ENCODE data around the gene THSD4. TPM values are rescaled to one million over a fixed set of nuclear protein-coding genes. Genes with fewer than 3 reads are reported as not detected.

Gene THSD4
- total RNA-seq, 2 donors from 2014 or later = 71.2 to 150 TPM

DNA sequence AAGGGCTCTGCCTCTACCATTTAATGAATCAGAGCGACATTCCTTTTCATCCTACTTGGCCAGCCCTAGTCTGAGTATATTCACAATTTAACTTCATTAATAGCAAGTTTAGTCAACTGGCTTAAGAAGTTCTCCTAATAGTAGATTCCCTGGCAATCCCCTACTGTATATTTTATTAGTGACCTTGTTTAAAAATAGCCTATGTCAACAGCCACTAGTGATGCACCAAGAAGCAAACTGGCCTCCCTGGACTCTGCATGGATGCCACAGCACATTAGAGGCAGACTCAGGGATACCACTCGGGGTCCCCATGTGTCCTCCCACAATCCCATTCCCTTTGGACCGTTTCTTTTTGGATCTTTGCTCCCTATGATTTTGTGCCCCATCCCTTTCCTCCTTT, 83.6 kb downstream of the THSD4 start:
- Histone ChIP-seq H3K9me3 (no peaks in the 10 kb centered on the region), H3K27me3 (replicated peaks; ENCODE audit: insufficient read depth) (no peaks in the 10 kb centered on the region), H3K27ac (no peak overlapping the region), H3K4me3 (no peak overlapping the region), H3K4me1 (ENCODE audit: control insufficient read depth in 1 of 2, low read depth in 2 of 2) (peaks cover 0 to 31% of the 10 kb centered on the region in 2 donors), H3K36me3 (no peaks in the 10 kb centered on the region)
- TF ChIP-seq, protein P1, sequence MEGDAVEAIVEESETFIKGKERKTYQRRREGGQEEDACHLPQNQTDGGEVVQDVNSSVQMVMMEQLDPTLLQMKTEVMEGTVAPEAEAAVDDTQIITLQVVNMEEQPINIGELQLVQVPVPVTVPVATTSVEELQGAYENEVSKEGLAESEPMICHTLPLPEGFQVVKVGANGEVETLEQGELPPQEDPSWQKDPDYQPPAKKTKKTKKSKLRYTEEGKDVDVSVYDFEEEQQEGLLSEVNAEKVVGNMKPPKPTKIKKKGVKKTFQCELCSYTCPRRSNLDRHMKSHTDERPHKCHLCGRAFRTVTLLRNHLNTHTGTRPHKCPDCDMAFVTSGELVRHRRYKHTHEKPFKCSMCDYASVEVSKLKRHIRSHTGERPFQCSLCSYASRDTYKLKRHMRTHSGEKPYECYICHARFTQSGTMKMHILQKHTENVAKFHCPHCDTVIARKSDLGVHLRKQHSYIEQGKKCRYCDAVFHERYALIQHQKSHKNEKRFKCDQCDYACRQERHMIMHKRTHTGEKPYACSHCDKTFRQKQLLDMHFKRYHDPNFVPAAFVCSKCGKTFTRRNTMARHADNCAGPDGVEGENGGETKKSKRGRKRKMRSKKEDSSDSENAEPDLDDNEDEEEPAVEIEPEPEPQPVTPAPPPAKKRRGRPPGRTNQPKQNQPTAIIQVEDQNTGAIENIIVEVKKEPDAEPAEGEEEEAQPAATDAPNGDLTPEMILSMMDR (IDR thresholded peaks at IDR 0.05) = no peak
- DNase-seq (ENCODE audit: low spot score) (no peak), ATAC-seq (ENCODE audit: insufficient number of reproducible peaks, low FRiP score, low read depth) (no peak)

DNA sequence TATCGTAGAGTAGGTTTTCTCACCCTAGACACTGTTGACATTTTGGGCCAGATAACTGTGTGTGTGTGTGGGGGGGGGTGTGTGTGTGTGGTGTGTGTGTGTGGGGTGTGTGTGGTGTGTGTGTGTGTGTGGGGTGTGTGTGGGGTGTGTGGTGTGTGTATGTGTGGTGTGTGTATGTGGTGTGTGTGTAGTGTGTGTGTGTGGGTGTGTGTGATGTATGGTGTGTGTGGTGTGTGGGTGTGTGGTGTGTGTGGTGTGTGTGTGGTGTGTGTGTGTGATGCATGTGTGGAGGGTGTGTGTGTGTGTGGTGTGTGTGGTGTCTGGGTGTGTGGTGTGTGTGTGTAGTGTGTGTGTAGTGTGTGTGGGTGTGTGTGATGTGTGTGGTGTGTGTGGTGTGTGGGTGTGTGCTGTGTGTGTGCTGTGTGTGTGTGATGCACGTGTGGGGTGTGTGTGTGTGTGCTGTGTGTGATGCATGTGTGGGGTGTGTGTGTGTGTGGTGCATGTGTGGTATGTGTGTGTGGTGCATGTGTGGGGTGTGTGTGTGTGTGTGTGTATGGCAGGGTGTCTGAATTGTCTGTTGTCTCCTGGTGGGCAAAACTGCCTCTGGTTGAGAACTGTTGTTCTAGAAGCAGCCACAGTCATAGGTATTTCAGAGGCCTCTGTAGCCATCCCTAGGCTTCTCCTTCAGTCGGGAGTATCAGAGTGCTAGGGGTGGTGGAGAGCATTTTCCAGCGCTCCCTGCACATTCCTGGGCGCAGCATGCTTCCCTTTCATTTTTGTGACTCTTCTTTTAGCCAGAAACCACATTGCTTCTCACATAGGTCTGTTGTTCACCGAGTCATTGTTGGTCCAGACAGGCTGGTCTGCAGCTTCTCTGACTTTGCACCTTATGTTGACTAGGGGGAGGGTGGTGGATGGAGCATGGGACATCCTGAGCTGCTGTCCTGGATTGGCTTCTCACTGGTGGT, 84.4 kb downstream of the THSD4 start:
- no peaks in the 10 kb centered on the region for H3K36me3 ChIP-seq
- peaks cover 0 to 39% of the 10 kb centered on the region in 2 donors for H3K4me1 ChIP-seq (ENCODE audit: control insufficient read depth in 1 of 2, low read depth in 2 of 2)
- H3K9me3 ChIP-seq = no peaks in the 10 kb centered on the region
- H3K4me3 ChIP-seq = no peak overlapping the region
- ATAC-seq (ENCODE audit: insufficient number of reproducible peaks, low FRiP score, low read depth) (no peak), DNase-seq (ENCODE audit: low spot score) (no peak)
- no peak overlapping the region for H3K27ac ChIP-seq
- no peaks in the 10 kb centered on the region for H3K27me3 ChIP-seq (replicated peaks; ENCODE audit: insufficient read depth)
- TF ChIP-seq, protein P1 (IDR thresholded peaks at IDR 0.05) = no peak

DNA sequence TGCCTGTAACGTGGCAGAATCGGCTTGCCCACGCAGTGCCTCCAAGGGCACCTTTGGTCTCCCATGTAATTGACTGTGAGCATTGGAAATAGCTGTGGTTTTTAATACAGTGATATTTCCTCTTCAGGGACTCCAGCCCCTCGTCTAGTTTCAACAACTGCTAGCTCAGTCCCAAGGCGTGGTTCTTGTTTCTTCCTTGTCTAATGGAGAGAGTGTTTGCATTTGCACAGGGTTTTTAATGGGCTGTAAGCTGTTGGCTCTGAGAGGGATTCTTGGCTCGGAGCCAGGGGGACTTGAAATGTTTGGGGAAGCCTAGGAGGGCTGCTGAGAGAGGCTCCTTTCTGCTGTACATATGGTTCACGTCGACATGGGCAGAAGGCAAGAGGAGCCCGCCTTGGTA, 86.2 kb downstream of the THSD4 start:
- H3K36me3 ChIP-seq = no peaks in the 10 kb centered on the region
- TF ChIP-seq, protein P1 (IDR thresholded peaks at IDR 0.05) = no peak
- H3K4me1 ChIP-seq (ENCODE audit: control insufficient read depth in 1 of 2, low read depth in 2 of 2) = peaks cover 0 to 42% of the 10 kb centered on the region in 2 donors
- H3K9me3 ChIP-seq = no peaks in the 10 kb centered on the region
- no peaks in the 10 kb centered on the region for H3K27me3 ChIP-seq (replicated peaks; ENCODE audit: insufficient read depth)
- ATAC-seq (ENCODE audit: insufficient number of reproducible peaks, low FRiP score, low read depth) (no peak), DNase-seq (ENCODE audit: low spot score) (no peak)
- H3K4me3 ChIP-seq = no peak overlapping the region
- H3K27ac ChIP-seq = no peak overlapping the region

DNA sequence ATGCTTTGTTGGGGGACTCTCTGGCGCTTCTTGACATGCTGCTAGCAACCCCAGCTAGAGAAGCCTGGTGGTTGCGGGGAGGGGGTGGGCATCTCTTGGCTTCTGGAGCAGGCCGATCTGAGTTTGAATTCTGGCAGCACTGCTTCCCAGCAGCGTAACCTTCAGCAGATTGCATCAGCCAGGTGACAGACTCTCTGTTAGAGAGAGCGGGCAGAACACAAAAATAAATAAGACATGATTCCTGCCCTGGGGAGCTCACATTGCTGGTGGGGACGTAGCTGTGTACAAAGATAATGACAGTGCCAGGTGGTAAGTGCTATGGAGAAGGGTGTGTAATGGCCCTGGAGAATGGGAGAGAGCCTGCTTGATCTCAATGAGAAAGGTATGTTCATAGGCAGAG, 87.4 kb downstream of the THSD4 start:
- ATAC-seq (ENCODE audit: insufficient number of reproducible peaks, low FRiP score, low read depth) (no peak), DNase-seq (ENCODE audit: low spot score) (no peak)
- H3K4me3 ChIP-seq = no peak overlapping the region
- H3K27me3 ChIP-seq (replicated peaks; ENCODE audit: insufficient read depth) = no peaks in the 10 kb centered on the region
- peaks cover 0 to 41% of the 10 kb centered on the region in 2 donors for H3K4me1 ChIP-seq (ENCODE audit: control insufficient read depth in 1 of 2, low read depth in 2 of 2)
- H3K27ac ChIP-seq = no peak overlapping the region
- H3K36me3 ChIP-seq = no peaks in the 10 kb centered on the region
- TF ChIP-seq, protein P1 (IDR thresholded peaks at IDR 0.05) = no peak
- H3K9me3 ChIP-seq = no peaks in the 10 kb centered on the region

DNA sequence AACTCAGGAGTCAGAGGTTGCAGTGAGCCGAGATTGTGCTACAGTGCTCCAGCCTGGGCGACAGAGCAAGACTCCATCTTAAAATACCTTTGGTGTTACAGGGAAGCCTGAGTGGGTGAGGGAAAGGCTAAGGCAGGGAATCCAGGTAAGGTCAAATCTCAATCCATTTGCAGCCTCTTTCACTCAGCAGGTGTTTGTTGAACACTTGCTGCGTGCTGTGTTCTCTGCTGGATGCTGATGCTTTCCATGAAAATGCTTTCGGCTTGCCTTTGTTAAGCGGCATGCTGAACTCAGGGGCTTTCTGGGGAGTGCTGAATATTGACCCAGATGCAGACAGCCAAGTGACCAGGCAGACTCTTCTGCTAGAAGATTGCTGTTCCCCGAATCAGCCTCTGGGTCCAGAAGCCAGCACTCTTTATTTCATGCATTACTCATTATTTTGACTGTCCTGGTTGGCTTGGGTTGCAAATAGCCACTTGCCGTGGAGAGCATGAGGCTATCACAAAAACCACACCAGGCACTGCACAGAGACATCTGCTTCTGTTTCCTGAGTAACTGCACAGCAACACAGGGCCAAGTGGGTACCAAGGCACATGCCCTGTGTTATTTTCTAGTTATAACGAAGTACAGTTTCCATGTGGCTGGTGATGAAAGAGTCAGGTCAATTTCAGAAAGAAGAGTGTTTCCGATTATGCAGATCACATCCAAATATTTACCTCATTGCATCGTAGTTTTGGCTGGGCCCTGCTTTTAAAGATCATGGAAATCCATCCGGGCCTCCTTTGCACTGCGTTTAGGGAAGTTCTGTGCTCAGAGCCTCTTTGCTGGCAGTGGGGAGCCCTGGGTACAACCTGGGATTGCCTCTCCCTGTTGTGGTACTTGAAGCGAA, 88.6 kb downstream of the THSD4 start:
- TF ChIP-seq, protein P1 (IDR thresholded peaks at IDR 0.05) = no peak
- peaks cover 0 to 41% of the 10 kb centered on the region in 2 donors for H3K4me1 ChIP-seq (ENCODE audit: control insufficient read depth in 1 of 2, low read depth in 2 of 2)
- H3K27me3 ChIP-seq (replicated peaks; ENCODE audit: insufficient read depth) = no peaks in the 10 kb centered on the region
- ATAC-seq (ENCODE audit: insufficient number of reproducible peaks, low FRiP score, low read depth) (no peak), DNase-seq (ENCODE audit: low spot score) (no peak)
- no peaks in the 10 kb centered on the region for H3K36me3 ChIP-seq
- no peak overlapping the region for H3K27ac ChIP-seq
- H3K4me3 ChIP-seq = no peak overlapping the region
- H3K9me3 ChIP-seq = no peaks in the 10 kb centered on the region

Data from thoracic aorta (tissue), 2 donors.